NCI-H345 (cell line): ENCODE data around the gene DST.
A peak's percentile ranks its signal among the peaks of the same experiment; 100 is the strongest.
"Not testable (repeated sequence)": the region's sequence is repeated elsewhere in the genome, so short reads cannot be mapped to it uniquely, and the experiment has no call there.

Source experiments
- DNase-seq: peaks from one replicate; lab custom pipeline; 2025; lab: John Stamatoyannopoulos, UW

DST gene

GRCh38 chr6:56571605-56572004 is 71.1 kb downstream of the DST start:
- DNase-seq: no peak

GRCh38 chr6:56570413-56571359 is 72.0 kb downstream of the DST start:
- DNase-seq: peak; percentile 38

GRCh38 chr6:56567501-56567900 is 75.2 kb downstream of the DST start:
- no peak for DNase-seq

GRCh38 chr6:56562730-56563129 is 80.0 kb downstream of the DST start:
- DNase-seq: not testable (repeated sequence)

GRCh38 chr6:56556751-56557540 is 85.7 kb downstream of the DST start:
- no peak for DNase-seq

- DNase-seq: peak; percentile 70
Observed at GRCh38 chr6:56555438-56555872, 87.2 kb downstream of the DST start.

GRCh38 chr6:56552187-56553130 is 90.2 kb downstream of the DST start:
- no peak for DNase-seq

- no peak for DNase-seq
Observed at GRCh38 chr6:56551409-56552120, 91.1 kb downstream of the DST start.

- DNase-seq: no peak
Observed at GRCh38 chr6:56550301-56550700, 92.4 kb downstream of the DST start.

- no peak for DNase-seq
Observed at GRCh38 chr6:56549014-56549413, 93.7 kb downstream of the DST start.

- no peak for DNase-seq
Observed at GRCh38 chr6:56547687-56548086, 95.0 kb downstream of the DST start.

- DNase-seq: peak; percentile 85
Observed at GRCh38 chr6:56542364-56543331, 100.0 kb downstream of the DST start.

- DNase-seq: no peak
Observed at GRCh38 chr6:56541741-56542360, 100.8 kb downstream of the DST start.

- no peak for DNase-seq
Observed at GRCh38 chr6:56541030-56541600, 101.6 kb downstream of the DST start.

- no peak for DNase-seq
Observed at GRCh38 chr6:56540232-56541029, 102.3 kb downstream of the DST start.

- no peak for DNase-seq
Observed at GRCh38 chr6:56539527-56540105, 103.1 kb downstream of the DST start.

GRCh38 chr6:56538851-56539250 is 103.8 kb downstream of the DST start:
- no peak for DNase-seq

GRCh38 chr6:56537223-56537770 is 105.4 kb downstream of the DST start:
- no peak for DNase-seq
